Endodermal cell (in vitro differentiated cells): ENCODE data around the gene CDC14A. TPM values are rescaled to one million over a fixed set of nuclear protein-coding genes. Genes with fewer than 3 reads are reported as not detected.

Source experiments
- DNase-seq: peaks from one replicate; pipeline ENCODE4 v3.0.0-alpha.2; 2017
- H3K27ac ChIP-seq: 2 replicates; pipeline ENCODE4 v1.5.1; 2013; ENCODE audit warnings: mild to moderate bottlenecking, low read depth, low read length, moderate library complexity
- H3K27me3 ChIP-seq: 2 replicates; pipeline ENCODE4 v1.6.1; 2013; ENCODE audit warnings: mild to moderate bottlenecking, low read length, moderate library complexity; ENCODE audit not compliant: insufficient read depth, control insufficient read depth, poor library complexity, severe bottlenecking
- H3K36me3 ChIP-seq: 2 replicates; pipeline ENCODE4 v1.7.0; 2013; ENCODE audit warnings: mild to moderate bottlenecking, low read length, moderate library complexity; ENCODE audit not compliant: control insufficient read depth, insufficient read depth
- H3K4me1 ChIP-seq: one replicate; pipeline ENCODE4 v1.7.0; 2013; ENCODE audit warnings: low read length; ENCODE audit not compliant: control insufficient read depth, insufficient read depth
- H3K4me3 ChIP-seq: 2 replicates; pipeline ENCODE4 v1.5.1; 2013; ENCODE audit warnings: mild to moderate bottlenecking, low read length, moderate library complexity
- H3K9ac ChIP-seq: 2 replicates; pipeline ENCODE4 v1.6.1; 2013; ENCODE audit warnings: mild to moderate bottlenecking, low read length, moderate library complexity; ENCODE audit not compliant: poor library complexity, severe bottlenecking; ENCODE audit errors: extremely low read depth
- H3K9me3 ChIP-seq: 2 replicates; pipeline ENCODE4 v1.6.1; 2013; ENCODE audit warnings: mild to moderate bottlenecking, low read length, moderate library complexity; ENCODE audit not compliant: control insufficient read depth
- H3K27ac Mint-ChIP-seq: 2 replicates; pipeline ENCODE4 v1.8.0; 2020; ENCODE audit warnings: mixed read lengths
- H3K27me3 Mint-ChIP-seq: 2 replicates; pipeline ENCODE4 v1.8.0; 2021; ENCODE audit warnings: mild to moderate bottlenecking, mixed read lengths; ENCODE audit not compliant: insufficient read depth
- H3K36me3 Mint-ChIP-seq: 2 replicates; pipeline ENCODE4 v1.8.0; 2020; ENCODE audit warnings: low read depth, mixed read lengths
- H3K4me1 Mint-ChIP-seq: 2 replicates; pipeline ENCODE4 v1.8.0; 2020; ENCODE audit warnings: mixed read lengths
- H3K4me3 Mint-ChIP-seq: 2 replicates; pipeline ENCODE4 v1.8.0; 2020; ENCODE audit warnings: mild to moderate bottlenecking, moderate library complexity, mixed read lengths
- H3K9me3 Mint-ChIP-seq: 2 replicates; pipeline ENCODE4 v1.8.0; 2020; ENCODE audit warnings: mild to moderate bottlenecking, mixed read lengths
- CTCF ChIP-seq: fragments of 200-600 bp; sonication (generic); conservative IDR thresholded peaks from 2 replicates; pipeline ENCODE4 v1.5.0; 2021; ENCODE audit warnings: antibody characterized with exemption, mild to moderate bottlenecking
- WGBS, 2 experiments: methylation state at CpG; one replicate each; pipeline versions ENCODE4 v1.1.5 to v1.1.7; 2013; ENCODE audit warnings: missing lambda C conversion rate in 2 of 2, mixed read lengths in 1 of 2; ENCODE audit not compliant: insufficient coverage in 1 of 2, insufficient read length in 1 of 2; 5-methylcytosine and 5-hydroxymethylcytosine counted together
- total RNA-seq, 2 donors: library from RNA; stranded (reverse); fragmentation: NEBNext Ultra II Directional in 1 of 2; extraction: Animal tissue kit (Norgen Biotek cat#: 25700) in 1 of 2; gene quantifications; 2 replicates in 1 of 2; 3 replicates in 1 of 2; pipeline ENCODE4 v1.2.1, GENCODE V29; 2021

Gene CDC14A
- total RNA-seq, 2 donors from 2014 or later, result 14.5 to 17.6 TPM

- DNase-seq, result peak; percentile 59
- Histone ChIP-seq H3K9me3 (no peaks in the 10 kb centered on the region), H3K36me3 (peaks cover 15% of the 10 kb centered on the region), H3K4me3 (peak overlapping the region; percentile 98), H3K27me3 (no peaks in the 10 kb centered on the region), H3K27ac (no peak overlapping the region), H3K9ac (peak overlapping the region; percentile 76), H3K4me1 (no peaks in the 10 kb centered on the region)
- peaks cover 28% of the 10 kb centered on the region for H3K4me1 Mint-ChIP-seq
- peaks cover 6% of the 10 kb centered on the region for H3K36me3 Mint-ChIP-seq
- 100% methylated on average over 1 of the region's 1 CpG for WGBS, 2 experiments
- no peaks in the 10 kb centered on the region for H3K27me3 Mint-ChIP-seq
- no peaks in the 10 kb centered on the region for H3K9me3 Mint-ChIP-seq
- TF ChIP-seq CTCF, result no peak
- H3K4me3 Mint-ChIP-seq, result peak overlapping the region; percentile 98
- no peak overlapping the region for H3K27ac Mint-ChIP-seq
These were observed 1.7 kb downstream of the CDC14A start for GRCh38 chr1:100353988-100354387.

GRCh38 chr1:100354971-100355394, 2.7 kb downstream of the CDC14A start:
- Histone ChIP-seq H3K36me3 (peaks cover 21% of the 10 kb centered on the region), H3K27ac (no peak overlapping the region), H3K4me3 (peak overlapping the region; percentile 98), H3K9me3 (no peaks in the 10 kb centered on the region), H3K27me3 (no peaks in the 10 kb centered on the region), H3K4me1 (no peaks in the 10 kb centered on the region), H3K9ac (no peak overlapping the region)
- no peaks in the 10 kb centered on the region for H3K9me3 Mint-ChIP-seq
- WGBS, 2 experiments, result 60 to 63% methylated on average over 1 to 2 of the region's 2 CpGs
- no peak for DNase-seq
- peaks cover 30% of the 10 kb centered on the region for H3K4me1 Mint-ChIP-seq
- no peak overlapping the region for H3K27ac Mint-ChIP-seq
- H3K27me3 Mint-ChIP-seq, result no peaks in the 10 kb centered on the region
- no peak for TF ChIP-seq CTCF
- H3K36me3 Mint-ChIP-seq, result peaks cover 6% of the 10 kb centered on the region
- H3K4me3 Mint-ChIP-seq, result peak overlapping the region; percentile 98

GRCh38 chr1:100358210-100358609, 5.9 kb downstream of the CDC14A start:
- H3K4me3 Mint-ChIP-seq, result no peak overlapping the region

More at GRCh38 chr1:100358210-100358609, 5.9 kb downstream of the CDC14A start:
- WGBS, 2 experiments, result 94% methylated on average over 2 of the region's 2 CpGs; no CpG with 5 or more reads in 1 of the 2 experiments
- Histone ChIP-seq H3K9me3 (no peaks in the 10 kb centered on the region), H3K4me3 (no peak overlapping the region), H3K4me1 (no peaks in the 10 kb centered on the region), H3K36me3 (peaks cover 31% of the 10 kb centered on the region), H3K27ac (no peak overlapping the region), H3K9ac (no peak overlapping the region), H3K27me3 (no peaks in the 10 kb centered on the region)
- peak; percentile 74 for TF ChIP-seq CTCF
- Mint-ChIP-seq H3K4me1 (peaks cover 48% of the 10 kb centered on the region), H3K9me3 (no peaks in the 10 kb centered on the region), H3K27me3 (no peaks in the 10 kb centered on the region), H3K27ac (no peak overlapping the region), H3K36me3 (peaks cover 19% of the 10 kb centered on the region)
- no peak for DNase-seq
